ENCODE results near the gene TBC1D23.
"Not testable (repeated sequence)": the region's sequence is repeated elsewhere in the genome, so short reads cannot be mapped to it uniquely, and the experiment has no call there.

Gene TBC1D23

GRCh38 chr3:100254168-100254777 lies 6.5 kb upstream of the TBC1D23 start:
- in situ Hi-C loops (cut with MboI; ENCODE audit: low sequenced_read_pairs): loop anchor here (5.0 kb wide), 1 partner anchor 412 kb away; no protein-coding TSS in a partner anchor

GRCh38 chr3:100256731-100257151 lies 4.1 kb upstream of the TBC1D23 start:
- in situ Hi-C loops (cut with MboI; ENCODE audit: low sequenced_read_pairs): no loop called here

GRCh38 chr3:100257586-100257985 lies 3.2 kb upstream of the TBC1D23 start:
- in situ Hi-C loops (cut with MboI; ENCODE audit: low sequenced_read_pairs): no loop called here

DNA sequence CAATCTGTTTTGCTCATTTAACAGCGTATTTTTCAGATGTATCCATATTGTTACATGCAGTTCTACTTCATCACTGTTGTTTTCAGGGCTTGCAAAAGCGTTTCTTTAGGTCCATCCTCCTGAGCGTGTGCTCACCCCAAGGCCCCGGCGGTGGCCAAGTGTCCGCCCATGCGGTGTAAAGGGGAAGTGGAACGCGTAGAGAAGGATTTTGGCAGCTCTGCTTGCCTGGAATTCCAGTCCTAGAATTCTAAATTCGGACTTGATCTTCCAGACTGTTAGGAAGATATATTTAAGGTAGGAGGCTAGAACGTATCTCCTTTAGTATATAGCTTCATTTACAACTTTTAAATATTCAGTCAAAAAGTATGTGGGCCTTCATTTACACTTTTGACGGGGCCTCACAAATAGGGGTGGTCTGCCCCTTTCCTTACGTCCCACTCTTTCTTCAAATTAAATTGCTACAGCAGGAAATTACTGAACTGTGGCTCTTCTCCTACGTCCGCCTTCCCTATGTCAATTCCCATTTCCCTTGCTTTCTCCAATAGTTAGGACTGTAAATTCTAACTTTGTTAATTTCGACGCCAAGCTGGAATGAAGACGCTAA lies 609 bp upstream of the TBC1D23 start:
- in situ Hi-C loops (cut with MboI; ENCODE audit: low sequenced_read_pairs): no loop called here

DNA sequence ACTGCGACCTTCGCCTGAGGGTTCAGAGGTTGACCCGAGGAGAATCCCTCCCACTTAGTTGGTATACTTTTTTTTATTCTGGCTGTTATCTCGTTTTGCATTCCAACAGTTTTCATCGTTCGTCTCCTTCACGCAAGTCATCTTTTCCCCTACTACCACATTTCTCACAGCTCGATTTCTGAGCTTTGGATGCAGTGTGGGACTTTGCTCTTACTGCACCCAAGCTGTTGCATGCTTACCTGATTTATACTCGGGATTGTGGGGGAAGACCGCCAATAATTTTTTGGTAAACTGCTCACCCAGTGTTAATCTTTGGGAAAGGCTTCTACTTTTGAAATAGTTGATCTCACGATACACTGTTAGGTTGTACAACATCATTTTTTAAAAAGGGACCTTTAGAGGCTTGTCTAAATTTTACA lies 702 bp downstream of the TBC1D23 start:
- in situ Hi-C loops (cut with MboI; ENCODE audit: low sequenced_read_pairs): no loop called here

DNA sequence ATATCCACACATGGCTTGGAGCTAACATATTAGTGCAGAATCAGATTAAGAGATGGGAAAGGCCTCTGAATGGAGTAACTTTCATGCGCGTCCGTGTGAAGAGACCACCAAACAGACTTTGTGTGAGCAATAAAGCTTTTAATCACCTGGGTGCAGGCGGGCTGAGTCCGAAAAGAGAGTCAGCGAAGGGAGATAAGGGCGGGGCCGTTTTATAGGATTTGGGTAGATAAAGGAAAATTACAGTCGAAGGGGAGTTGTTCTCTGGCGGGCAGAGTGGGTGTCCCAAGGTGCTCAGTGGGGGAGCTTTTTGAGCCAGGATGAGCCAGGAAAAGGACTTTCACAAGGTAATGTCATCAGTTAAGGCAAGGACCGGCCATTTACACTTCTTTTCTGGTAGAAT lies 2.1 kb downstream of the TBC1D23 start:
- in situ Hi-C loops (cut with MboI; ENCODE audit: low sequenced_read_pairs): not testable (repeated sequence)

GRCh38 chr3:100263583-100263982 lies 2.8 kb downstream of the TBC1D23 start:
- in situ Hi-C loops (cut with MboI; ENCODE audit: low sequenced_read_pairs): no loop called here

- in situ Hi-C loops (cut with MboI; ENCODE audit: low sequenced_read_pairs): no loop called here
These were observed 3.5 kb downstream of the TBC1D23 start for GRCh38 chr3:100264242-100264641.

DNA sequence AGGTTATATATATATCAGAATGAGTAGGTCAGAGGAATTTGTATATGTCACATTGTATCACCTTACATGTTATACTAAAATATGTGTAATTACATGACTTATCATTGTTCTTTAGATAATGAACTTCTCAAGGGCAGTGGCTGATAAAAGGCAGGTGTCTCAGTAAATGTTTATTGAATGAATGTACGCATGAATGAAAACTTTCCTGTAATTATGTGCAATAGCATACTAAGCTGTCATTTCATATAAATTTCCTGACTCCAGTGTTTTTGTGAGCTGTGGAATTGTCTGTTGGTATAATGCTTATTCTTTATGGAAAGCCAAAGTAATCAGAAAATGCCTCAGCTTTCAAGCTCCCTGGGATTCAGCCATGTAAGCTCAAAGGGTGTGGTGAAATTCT lies 4.2 kb downstream of the TBC1D23 start:
- in situ Hi-C loops (cut with MboI; ENCODE audit: low sequenced_read_pairs): no loop called here

- in situ Hi-C loops (cut with MboI; ENCODE audit: low sequenced_read_pairs): no loop called here
These were observed 5.7 kb downstream of the TBC1D23 start for GRCh38 chr3:100266531-100266930.

GRCh38 chr3:100268156-100268555 lies 7.4 kb downstream of the TBC1D23 start:
- in situ Hi-C loops (cut with MboI; ENCODE audit: low sequenced_read_pairs): no loop called here

- in situ Hi-C loops (cut with MboI; ENCODE audit: low sequenced_read_pairs): no loop called here
These were observed 8.2 kb downstream of the TBC1D23 start for GRCh38 chr3:100269001-100269400.

DNA sequence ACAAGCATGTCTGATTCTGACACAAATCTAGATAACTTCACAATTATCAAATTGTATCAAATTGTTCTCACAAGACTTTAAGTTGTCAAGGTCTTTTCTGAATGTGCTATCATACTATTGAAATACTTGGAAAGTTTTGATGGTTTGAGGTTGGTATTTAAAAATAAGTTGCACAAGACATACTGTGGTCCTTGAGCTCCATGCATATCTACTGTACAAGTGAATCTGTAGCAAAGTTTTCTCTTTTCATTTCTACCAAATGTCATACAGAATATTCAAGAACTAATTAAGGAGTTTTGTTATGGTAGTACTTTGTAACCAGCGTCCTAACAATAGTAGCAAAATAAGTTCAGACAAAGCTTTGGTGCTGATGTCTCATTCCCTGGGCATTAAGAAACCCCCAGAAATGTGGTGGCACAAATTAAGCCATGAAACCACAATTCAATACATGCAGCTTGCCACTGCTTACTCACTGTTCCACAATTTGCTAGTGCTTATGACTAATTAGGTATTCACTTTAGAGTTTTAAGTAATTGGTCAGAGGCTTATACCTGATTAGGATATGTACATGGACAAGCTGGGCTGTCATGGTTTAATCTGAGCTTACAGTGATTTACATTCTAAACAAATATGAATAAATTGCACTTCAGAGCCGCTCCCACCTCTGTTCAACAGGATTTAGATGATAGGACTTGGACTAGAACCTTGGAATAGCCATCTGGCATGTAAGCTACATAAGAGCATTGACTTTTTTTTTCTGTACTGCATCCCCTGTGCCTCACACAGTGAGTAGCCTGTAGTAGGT lies 8.8 kb downstream of the TBC1D23 start:
- in situ Hi-C loops (cut with MboI; ENCODE audit: low sequenced_read_pairs): no loop called here

- in situ Hi-C loops (cut with MboI; ENCODE audit: low sequenced_read_pairs): no loop called here
These were observed 9.4 kb downstream of the TBC1D23 start for GRCh38 chr3:100270215-100270583.

DNA sequence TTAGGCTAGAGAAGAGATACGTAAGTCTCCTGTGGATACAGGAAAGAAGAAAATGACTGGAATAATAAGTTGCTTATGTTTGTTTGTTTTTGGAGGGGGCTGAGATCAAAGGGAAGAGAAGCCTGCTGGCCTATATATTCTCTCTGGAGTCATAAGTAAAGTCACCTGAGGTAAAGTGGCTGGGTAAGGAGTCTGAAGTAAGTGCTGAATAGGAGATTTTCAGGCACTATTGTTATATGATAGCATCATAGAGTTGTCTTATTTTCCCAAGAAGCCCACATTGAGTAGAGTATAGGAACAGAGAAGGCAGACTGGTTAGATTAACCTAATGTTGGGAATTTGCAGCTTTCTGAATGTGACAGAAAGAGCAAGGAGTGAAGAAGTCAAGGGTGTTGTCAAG lies 10.7 kb downstream of the TBC1D23 start:
- in situ Hi-C loops (cut with MboI; ENCODE audit: low sequenced_read_pairs): no loop called here

GRCh38 chr3:100272797-100273611 lies 12.2 kb downstream of the TBC1D23 start:
- in situ Hi-C loops (cut with MboI; ENCODE audit: low sequenced_read_pairs): not testable (repeated sequence)

- in situ Hi-C loops (cut with MboI; ENCODE audit: low sequenced_read_pairs): no loop called here
These were observed 13.6 kb downstream of the TBC1D23 start for GRCh38 chr3:100274361-100274760.

GRCh38 chr3:100277255-100277800 lies 16.5 kb downstream of the TBC1D23 start:
- in situ Hi-C loops (cut with MboI; ENCODE audit: low sequenced_read_pairs): no loop called here

- in situ Hi-C loops (cut with MboI; ENCODE audit: low sequenced_read_pairs): no loop called here
These were observed 18.1 kb downstream of the TBC1D23 start for GRCh38 chr3:100278910-100279309.

DNA sequence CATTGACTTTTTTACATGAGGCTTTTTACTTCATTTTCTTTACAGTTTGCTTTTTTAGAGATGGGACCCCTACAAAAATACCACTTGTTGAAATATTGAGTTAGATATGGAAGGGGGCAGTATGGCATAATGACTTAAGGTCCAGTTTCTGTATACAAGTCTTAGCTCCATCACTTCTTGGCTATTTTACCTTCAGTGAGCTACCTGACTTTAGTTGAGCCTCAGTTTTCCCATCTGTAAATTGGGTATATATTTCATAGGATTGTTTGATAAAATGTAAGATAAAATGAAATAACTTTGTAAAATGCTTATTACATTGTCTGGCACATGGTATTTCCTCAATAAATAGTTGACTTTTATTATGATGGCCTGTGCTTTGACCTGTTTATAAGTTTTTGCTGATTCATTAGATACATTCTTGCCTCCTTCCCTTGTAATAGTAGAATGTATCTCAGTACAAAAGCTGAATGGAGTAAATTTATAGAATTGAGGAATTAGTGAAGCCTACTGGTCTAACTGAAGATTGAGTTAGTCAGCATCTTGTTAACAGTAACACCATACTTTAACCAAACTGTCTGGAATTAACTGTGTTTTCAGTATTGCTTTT lies 27.6 kb downstream of the TBC1D23 start:
- in situ Hi-C loops (cut with MboI; ENCODE audit: low sequenced_read_pairs): no loop called here

- in situ Hi-C loops (cut with MboI; ENCODE audit: low sequenced_read_pairs): no loop called here
These were observed 28.5 kb downstream of the TBC1D23 start for GRCh38 chr3:100289339-100289738.

Data from HL-60/S4 treated with retinoic acid at 250 ng/mL for 4 days and 3 days (cell line).